Lower lobe of right lung (tissue), 2 donors: ENCODE measurements around the gene TDRD7. TPM values are rescaled to one million over a fixed set of nuclear protein-coding genes. Genes with fewer than 3 reads are reported as not detected.

Experiments used
- ATAC-seq, 2 donors: fragments of 200-7000 bp; cut with Tn5 transposase; one replicate each; pipeline ENCODE4 v1.9.1; 2020 to 2022; ENCODE audit warnings: mild to moderate bottlenecking in 2 of 2, moderate library complexity in 2 of 2
- DNase-seq: peaks from one replicate; pipeline ENCODE4 v3.0.0-alpha.2; 2020
- H3K27ac ChIP-seq: fragments of 200-600 bp; one replicate; pipeline ENCODE4 v1.8.0; 2022
- H3K27me3 ChIP-seq: fragments of 200-600 bp; one replicate; pipeline ENCODE4 v1.8.0; 2022; ENCODE audit warnings: low read depth
- H3K36me3 ChIP-seq: fragments of 200-600 bp; one replicate; pipeline ENCODE4 v1.8.0; 2022; ENCODE audit warnings: mild to moderate bottlenecking
- H3K4me1 ChIP-seq: fragments of 200-600 bp; one replicate; pipeline ENCODE4 v1.8.0; 2022
- H3K4me3 ChIP-seq: fragments of 200-600 bp; one replicate; pipeline ENCODE4 v1.8.0; 2022; ENCODE audit warnings: mild to moderate bottlenecking
- H3K9me3 ChIP-seq: fragments of 200-600 bp; one replicate; pipeline ENCODE4 v1.8.0; 2022
- CTCF ChIP-seq: fragments of 200-600 bp; IDR thresholded peaks from one replicate; pipeline ENCODE4 v1.8.0; 2022; ENCODE audit warnings: antibody characterized with exemption, mild to moderate bottlenecking
- intact Hi-C: fragments of 100-400 bp; cut with DNase I; formaldehyde crosslinking; loops from one replicate; pipeline ENCODE4 v1.11.0; 2022
- total RNA-seq: library from RNA; stranded (reverse); fragmentation: NEBNext Ultra II Directional; extraction: Animal tissue kit (Norgen Biotek cat#: 25700); gene quantifications from one replicate; pipeline ENCODE4 v1.2.1, GENCODE V29; 2021
- donor health status: DM: no; HTN: yes; CAD: no; lungs with severe emphysema.

Gene TDRD7
- total RNA-seq, 1 donor from 2014 or later: 22.2 TPM

GRCh38 chr9:97510797-97511654, 99.1 kb downstream of the TDRD7 start:
- intact Hi-C loops: no loop called here
- no peak for TF ChIP-seq CTCF
- peak in 1 of 2 donors; percentile 46 for ATAC-seq
- no peaks in the 10 kb centered on the region for H3K9me3 ChIP-seq
- no peak overlapping the region for H3K27ac ChIP-seq
- H3K4me3 ChIP-seq: no peak overlapping the region
- H3K36me3 ChIP-seq: no peaks in the 10 kb centered on the region
- no peaks in the 10 kb centered on the region for H3K27me3 ChIP-seq
- H3K4me1 ChIP-seq: no peaks in the 10 kb centered on the region
- no peak for DNase-seq

- Histone ChIP-seq H3K27me3 (no peaks in the 10 kb centered on the region), H3K4me3 (no peak overlapping the region), H3K4me1 (no peaks in the 10 kb centered on the region), H3K27ac (no peak overlapping the region), H3K9me3 (no peaks in the 10 kb centered on the region), H3K36me3 (no peaks in the 10 kb centered on the region)
- intact Hi-C loops: no loop called here
- TF ChIP-seq CTCF: no peak
- DNase-seq (no peak), ATAC-seq (no peak)
Measured at GRCh38 chr9:97511655-97512427, 99.9 kb downstream of the TDRD7 start.

- TF ChIP-seq CTCF: no peak
- peaks cover 10% of the 10 kb centered on the region for H3K4me1 ChIP-seq
Measured at GRCh38 chr9:97512966-97513560, 101.2 kb downstream of the TDRD7 start.

GRCh38 chr9:97514531-97514930, 102.6 kb downstream of the TDRD7 start:
- Histone ChIP-seq H3K27me3 (no peaks in the 10 kb centered on the region), H3K36me3 (no peaks in the 10 kb centered on the region), H3K4me3 (no peak overlapping the region), H3K4me1 (peaks cover 25% of the 10 kb centered on the region), H3K9me3 (no peaks in the 10 kb centered on the region), H3K27ac (no peak overlapping the region)
- intact Hi-C loops: no loop called here
- ATAC-seq (no peak), DNase-seq (no peak)
- TF ChIP-seq CTCF: no peak

More at GRCh38 chr9:97512966-97513560, 101.2 kb downstream of the TDRD7 start:
- Histone ChIP-seq H3K4me3 (no peak overlapping the region), H3K36me3 (no peaks in the 10 kb centered on the region), H3K9me3 (no peaks in the 10 kb centered on the region), H3K27me3 (no peaks in the 10 kb centered on the region), H3K27ac (no peak overlapping the region)
- intact Hi-C loops: no loop called here
- no peak for DNase-seq
- ATAC-seq: no peak

- Histone ChIP-seq H3K4me1 (peaks cover 26% of the 10 kb centered on the region), H3K27ac (no peak overlapping the region), H3K4me3 (no peak overlapping the region), H3K36me3 (no peaks in the 10 kb centered on the region), H3K9me3 (no peaks in the 10 kb centered on the region), H3K27me3 (no peaks in the 10 kb centered on the region)
- DNase-seq (no peak), ATAC-seq (no peak)
- no peak for TF ChIP-seq CTCF
- intact Hi-C loops: no loop called here
Measured at GRCh38 chr9:97515662-97516061, 103.8 kb downstream of the TDRD7 start.
